HepG2 (cell line): ENCODE results near the gene FBXW10B. TPM values are rescaled to one million over a fixed set of nuclear protein-coding genes. Genes with fewer than 3 reads are reported as not detected.

Experiments used
- ATAC-seq: fragments of 200-7000 bp; cut with Tn5 transposase; 3 replicates; pipeline ENCODE4 v1.9.1; 2020; ENCODE audit warnings: mild to moderate bottlenecking, moderate library complexity
- BruUV-seq: library from RNA; stranded (reverse); fragments of 400-500 nt; replicated peaks from 2 replicates; lab custom pipeline; 2021; lab: Mats Ljungman, UMichigan
- CTCF ChIA-PET: fragments of 300-600 bp; formaldehyde crosslinking; extraction: SDS; loops from one replicate; lab custom pipeline; 2021; ENCODE audit warnings: low total read pairs, inconsistent platforms, low intra/inter-chr PET ratio; lab: Yijun Ruan, JAX
- POLR2A ChIA-PET: fragments of 350-600 bp; sonication (Branson Sonifier 250); formaldehyde crosslinking; loops from one replicate; lab custom pipeline; 2020; ENCODE audit warnings: antibody characterized with exemption, inconsistent platforms; lab: Yijun Ruan, JAX
- DNase-seq: peaks from one replicate; pipeline ENCODE4 v3.0.0-alpha.2; 2015; ENCODE audit warnings: low spot score
- FAIRE-seq: peaks from 3 replicates; lab custom pipeline; 2011; peaks lifted over from hg19 to GRCh38; lab: Jason Lieb, UNC
- H2AFZ ChIP-seq: one replicate; pipeline ENCODE4 v1.6.1; 2011; ENCODE audit warnings: low read length, inconsistent platforms
- H3K27ac ChIP-seq: fragments of 300-600 bp; 3 replicates; pipeline ENCODE4 v1.8.0; 2011; ENCODE audit warnings: mixed run types, mild to moderate bottlenecking, mixed read lengths, low read length, inconsistent platforms; ENCODE audit not compliant: insufficient read depth; ENCODE audit errors: extremely low read length
- H3K27me3 ChIP-seq, 2 experiments: fragments of 200-600 bp in 1 of 2; 2 replicates in 1 of 2; 3 replicates in 1 of 2; pipeline versions ENCODE4 v1.6.0 to v1.8.0; 2011; ENCODE audit warnings: low read length in 2 of 2, mild to moderate bottlenecking in 2 of 2, moderate library complexity in 2 of 2, inconsistent platforms in 1 of 2; ENCODE audit not compliant: insufficient read depth in 2 of 2, control insufficient read depth in 1 of 2
- H3K36me3 ChIP-seq, 2 experiments: fragments of 200-600 bp in 1 of 2; replicated peaks in 1 of 2; 2 replicates in 1 of 2; 3 replicates in 1 of 2; pipeline versions ENCODE4 v1.5.1 to v1.8.0; 2011; ENCODE audit warnings: low read length in 2 of 2, inconsistent platforms in 1 of 2; ENCODE audit not compliant: insufficient read depth in 2 of 2, control insufficient read depth in 1 of 2
- H3K4me1 ChIP-seq: 2 replicates; pipeline ENCODE4 v1.5.1; 2012; ENCODE audit warnings: low read length, inconsistent platforms; ENCODE audit not compliant: insufficient read depth
- H3K4me2 ChIP-seq: 2 replicates; pipeline ENCODE4 v1.6.0; 2011; ENCODE audit warnings: low read depth, low read length, inconsistent platforms
- H3K4me3 ChIP-seq, 3 experiments: fragments of 200-600 bp in 1 of 3; sonication (generic), shearing (Covaris generic) in 1 of 3; replicated peaks in 1 of 3; 2 replicates each; pipeline ENCODE4 v1.5.1; 2011 to 2016; ENCODE audit warnings: low read length in 3 of 3, inconsistent platforms in 2 of 3, low read depth in 2 of 3, mild to moderate bottlenecking in 2 of 3, control low read depth in 1 of 3, mixed read lengths in 1 of 3; ENCODE audit not compliant: insufficient read depth in 1 of 3
- H3K79me2 ChIP-seq: one replicate; pipeline ENCODE4 v1.6.1; 2011; ENCODE audit warnings: low read length, inconsistent platforms; ENCODE audit not compliant: insufficient read depth
- H3K9ac ChIP-seq: 2 replicates; pipeline ENCODE4 v1.6.0; 2011; ENCODE audit warnings: mild to moderate bottlenecking, low read depth, low read length, inconsistent platforms; ENCODE audit not compliant: insufficient read depth
- H3K9me3 ChIP-seq: 2 replicates; pipeline ENCODE4 v1.5.1; 2012; ENCODE audit warnings: mild to moderate bottlenecking, low read length
- H4K20me1 ChIP-seq: 2 replicates; pipeline ENCODE4 v1.6.0; 2011; ENCODE audit warnings: inconsistent platforms, mild to moderate bottlenecking, low read length, moderate library complexity; ENCODE audit not compliant: insufficient read depth
- HHEX ChIP-seq: IDR thresholded peaks from 2 replicates; pipeline ENCODE4 v1.6.1; 2016; ENCODE audit warnings: control low read depth
- MTA3 ChIP-seq: sonication (generic); formaldehyde crosslinking; IDR thresholded peaks from 2 replicates; pipeline ENCODE4 v1.4.0; 2020; ENCODE audit warnings: missing genetic modification reagents
- PHF8 ChIP-seq: sonication (generic); formaldehyde crosslinking; IDR thresholded peaks from 2 replicates; pipeline ENCODE4 v1.5.0; 2020; ENCODE audit warnings: missing genetic modification reagents
- SMYD3 ChIP-seq: sonication (generic); formaldehyde crosslinking; IDR thresholded peaks from 2 replicates; pipeline ENCODE4 v1.8.1; 2023; ENCODE audit warnings: mild to moderate bottlenecking, missing genetic modification reagents
- SNAPC2 ChIP-seq: sonication (generic); formaldehyde crosslinking; IDR thresholded peaks from 2 replicates; pipeline ENCODE4 v1.8.1; 2022; ENCODE audit warnings: mild to moderate bottlenecking, missing genetic modification reagents
- TBP ChIP-seq: sonication (generic); formaldehyde crosslinking; IDR thresholded peaks from 2 replicates; pipeline ENCODE4 v1.5.0; 2020; ENCODE audit warnings: missing genetic modification reagents
- ZNF567 ChIP-seq: sonication (generic); formaldehyde crosslinking; IDR thresholded peaks from 2 replicates; pipeline ENCODE4 v1.8.1; 2023; ENCODE audit warnings: mild to moderate bottlenecking, missing genetic modification reagents, borderline replicate concordance
- ZNF776 ChIP-seq: sonication (generic); formaldehyde crosslinking; IDR thresholded peaks from 2 replicates; pipeline ENCODE4 v1.4.0; 2020; ENCODE audit warnings: mild to moderate bottlenecking, missing genetic modification reagents
- ZNF850 ChIP-seq: sonication (generic); formaldehyde crosslinking; conservative IDR thresholded peaks from 2 replicates; pipeline ENCODE4 v1.9.0; 2021; ENCODE audit warnings: mild to moderate bottlenecking, missing genetic modification reagents
- WGBS: methylation state at CpG from one replicate; pipeline ENCODE4 v1.1.6; 2017; ENCODE audit warnings: low lambda C conversion rate; 5-methylcytosine and 5-hydroxymethylcytosine counted together
- in situ Hi-C: cut with HindIII; loops from 2 replicates; pipeline ENCODE4 v1.10.0; 2017; ENCODE audit warnings: low pct_unique_long_range_greater_than_20kb; ENCODE audit not compliant: extremely low pct_ligation_motif_present
- intact Hi-C: fragments of 100-400 bp; cut with micrococcal nuclease; formaldehyde crosslinking; loops from one replicate; pipeline ENCODE4 v1.10.0; 2022; ENCODE audit not compliant: unreplicated experiment
- polyA plus RNA-seq, 8 experiments: library from polyadenylated mRNA; depleted of rRNA in 3 of 8; stranded (reverse) in 7 of 8; unstranded in 1 of 8; fragments of >200 nt; fragmentation: Illumina TruSeq in 4 of 8; extraction: Trizol in 4 of 8; gene quantifications; 2 replicates each; pipeline versions ENCODE4 v1.2.1 to v1.2.3, GENCODE V29; 2011 to 2016; ENCODE audit warnings: low read depth in 4 of 8, missing spikeins in 1 of 8, mixed read lengths in 1 of 8; ENCODE audit not compliant: insufficient read depth in 1 of 8
- total RNA-seq, 5 experiments: library from RNA; depleted of rRNA; stranded (reverse); fragments of >200 nt; fragmentation: Illumina TruSeq; extraction: Trizol; gene quantifications; 2 replicates each; pipeline ENCODE4 v1.2.3, GENCODE V29; 2016; ENCODE audit warnings: low read depth in 1 of 5
- TF ChIP-seq, protein P1 (sequence below): sonication (generic); formaldehyde crosslinking; IDR thresholded peaks from 2 replicates; pipeline ENCODE4 v1.4.0; 2020; ENCODE audit warnings: mild to moderate bottlenecking, missing genetic modification reagents
- TF ChIP-seq, protein P2 (sequence below): sonication (generic); formaldehyde crosslinking; IDR thresholded peaks from 2 replicates; pipeline ENCODE4 v1.4.0; 2020; ENCODE audit warnings: missing genetic modification reagents
- TF ChIP-seq, protein P3 (sequence below): sonication (generic); formaldehyde crosslinking; IDR thresholded peaks from 2 replicates; pipeline ENCODE4 v1.4.0; 2020; ENCODE audit warnings: mild to moderate bottlenecking, missing genetic modification reagents

The FBXW10B gene
- total and polyA plus RNA-seq, 2 of the 13 experiments (the other 11 are each of a cell fraction or from before 2014, with no cell fraction given), result 0.13 to 0.15 TPM

DNA sequence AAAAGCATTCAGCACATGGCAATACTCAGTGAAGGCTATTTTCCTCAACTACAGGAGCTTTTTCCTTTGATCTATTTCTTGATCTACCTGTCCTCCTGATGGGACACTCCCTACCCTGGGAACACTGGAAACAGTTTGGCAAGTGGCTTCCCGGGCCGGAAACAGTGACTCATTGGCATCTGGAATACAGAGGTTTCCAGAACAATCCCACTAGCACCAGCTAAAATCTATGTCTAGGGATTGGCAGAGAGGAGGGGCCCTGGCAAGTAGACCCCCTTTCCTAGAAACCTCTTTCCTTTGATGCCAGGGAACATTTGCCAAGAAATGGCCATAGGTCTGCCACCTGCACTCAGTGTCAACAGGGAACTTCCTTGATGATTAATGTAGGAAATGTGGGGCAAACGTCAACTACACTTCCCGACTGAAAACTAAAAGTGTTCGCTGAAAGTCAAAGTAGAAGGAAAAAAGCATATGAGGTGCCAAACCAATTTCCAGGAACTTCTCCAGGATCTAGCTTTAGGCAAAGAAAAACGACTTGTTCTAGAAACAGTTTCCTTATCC lies 30.4 kb upstream of the FBXW10B start:
- no peak for ATAC-seq
- intact Hi-C loops, result no loop called here

DNA sequence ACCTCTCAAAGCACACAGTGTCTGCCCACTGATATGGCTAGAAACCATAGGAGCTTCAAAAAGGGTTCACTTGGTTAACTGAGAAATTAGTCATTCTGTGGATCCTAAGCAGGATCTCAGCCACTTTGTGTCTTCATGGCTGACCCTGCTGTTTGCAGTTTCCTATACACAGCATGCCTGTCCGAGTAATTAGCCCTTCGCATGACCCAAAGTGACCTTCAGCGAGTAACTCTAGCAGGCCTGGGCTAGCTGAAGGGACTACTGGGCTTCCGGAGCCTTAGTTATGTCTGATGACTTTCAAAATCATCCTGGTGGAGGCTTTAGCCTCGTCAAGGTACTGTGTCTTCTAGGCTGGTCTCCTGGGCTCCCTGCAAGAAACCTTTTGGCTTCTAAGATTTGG lies 28.9 kb upstream of the FBXW10B start:
- FAIRE-seq, result no peak
- Histone ChIP-seq H3K4me3 (no peak overlapping the region), H3K9me3 (no peaks in the 10 kb centered on the region), H3K4me1 (peaks cover 25% of the 10 kb centered on the region), H3K27me3 (no peaks in the 10 kb centered on the region), H3K4me2 (no peak overlapping the region), H3K27ac (no peak overlapping the region), H3K36me3 (no peaks in the 10 kb centered on the region), H2AFZ (no peak overlapping the region), H4K20me1 (no peaks in the 10 kb centered on the region), H3K9ac (no peak overlapping the region), H3K79me2 (no peaks in the 10 kb centered on the region)
- intact Hi-C loops (no loop called here), in situ Hi-C loops (no loop called here)
- POLR2A ChIA-PET, result interaction anchor here (0.6 kb wide), 1 partner anchor 12 kb away, joined by 5 read pairs; no protein-coding TSS in a partner anchor
- no peak for ATAC-seq
- WGBS, result 73% methylated on average over 2 of the region's 5 CpGs
- CTCF ChIA-PET, result no interaction called here
- DNase-seq, result no peak
- BruUV-seq, result no TSS peak
- no peak for TF ChIP-seq HHEX (CRISPR knock-in tag)
- TF ChIP-seq, protein P1, sequence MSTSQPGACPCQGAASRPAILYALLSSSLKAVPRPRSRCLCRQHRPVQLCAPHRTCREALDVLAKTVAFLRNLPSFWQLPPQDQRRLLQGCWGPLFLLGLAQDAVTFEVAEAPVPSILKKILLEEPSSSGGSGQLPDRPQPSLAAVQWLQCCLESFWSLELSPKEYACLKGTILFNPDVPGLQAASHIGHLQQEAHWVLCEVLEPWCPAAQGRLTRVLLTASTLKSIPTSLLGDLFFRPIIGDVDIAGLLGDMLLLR (CRISPR knock-in tag), result no peak
- TF ChIP-seq PHF8, result no peak
- TF ChIP-seq SMYD3 (CRISPR knock-in tag), result no peak
- no peak for TF ChIP-seq ZNF776 (CRISPR knock-in tag)
- TF ChIP-seq, protein P2, sequence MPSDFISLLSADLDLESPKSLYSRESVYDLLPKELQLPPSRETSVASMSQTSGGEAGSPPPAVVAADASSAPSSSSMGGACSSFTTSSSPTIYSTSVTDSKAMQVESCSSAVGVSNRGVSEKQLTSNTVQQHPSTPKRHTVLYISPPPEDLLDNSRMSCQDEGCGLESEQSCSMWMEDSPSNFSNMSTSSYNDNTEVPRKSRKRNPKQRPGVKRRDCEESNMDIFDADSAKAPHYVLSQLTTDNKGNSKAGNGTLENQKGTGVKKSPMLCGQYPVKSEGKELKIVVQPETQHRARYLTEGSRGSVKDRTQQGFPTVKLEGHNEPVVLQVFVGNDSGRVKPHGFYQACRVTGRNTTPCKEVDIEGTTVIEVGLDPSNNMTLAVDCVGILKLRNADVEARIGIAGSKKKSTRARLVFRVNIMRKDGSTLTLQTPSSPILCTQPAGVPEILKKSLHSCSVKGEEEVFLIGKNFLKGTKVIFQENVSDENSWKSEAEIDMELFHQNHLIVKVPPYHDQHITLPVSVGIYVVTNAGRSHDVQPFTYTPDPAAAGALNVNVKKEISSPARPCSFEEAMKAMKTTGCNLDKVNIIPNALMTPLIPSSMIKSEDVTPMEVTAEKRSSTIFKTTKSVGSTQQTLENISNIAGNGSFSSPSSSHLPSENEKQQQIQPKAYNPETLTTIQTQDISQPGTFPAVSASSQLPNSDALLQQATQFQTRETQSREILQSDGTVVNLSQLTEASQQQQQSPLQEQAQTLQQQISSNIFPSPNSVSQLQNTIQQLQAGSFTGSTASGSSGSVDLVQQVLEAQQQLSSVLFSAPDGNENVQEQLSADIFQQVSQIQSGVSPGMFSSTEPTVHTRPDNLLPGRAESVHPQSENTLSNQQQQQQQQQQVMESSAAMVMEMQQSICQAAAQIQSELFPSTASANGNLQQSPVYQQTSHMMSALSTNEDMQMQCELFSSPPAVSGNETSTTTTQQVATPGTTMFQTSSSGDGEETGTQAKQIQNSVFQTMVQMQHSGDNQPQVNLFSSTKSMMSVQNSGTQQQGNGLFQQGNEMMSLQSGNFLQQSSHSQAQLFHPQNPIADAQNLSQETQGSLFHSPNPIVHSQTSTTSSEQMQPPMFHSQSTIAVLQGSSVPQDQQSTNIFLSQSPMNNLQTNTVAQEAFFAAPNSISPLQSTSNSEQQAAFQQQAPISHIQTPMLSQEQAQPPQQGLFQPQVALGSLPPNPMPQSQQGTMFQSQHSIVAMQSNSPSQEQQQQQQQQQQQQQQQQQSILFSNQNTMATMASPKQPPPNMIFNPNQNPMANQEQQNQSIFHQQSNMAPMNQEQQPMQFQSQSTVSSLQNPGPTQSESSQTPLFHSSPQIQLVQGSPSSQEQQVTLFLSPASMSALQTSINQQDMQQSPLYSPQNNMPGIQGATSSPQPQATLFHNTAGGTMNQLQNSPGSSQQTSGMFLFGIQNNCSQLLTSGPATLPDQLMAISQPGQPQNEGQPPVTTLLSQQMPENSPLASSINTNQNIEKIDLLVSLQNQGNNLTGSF (CRISPR knock-in tag), result no peak
- TF ChIP-seq, protein P3, sequence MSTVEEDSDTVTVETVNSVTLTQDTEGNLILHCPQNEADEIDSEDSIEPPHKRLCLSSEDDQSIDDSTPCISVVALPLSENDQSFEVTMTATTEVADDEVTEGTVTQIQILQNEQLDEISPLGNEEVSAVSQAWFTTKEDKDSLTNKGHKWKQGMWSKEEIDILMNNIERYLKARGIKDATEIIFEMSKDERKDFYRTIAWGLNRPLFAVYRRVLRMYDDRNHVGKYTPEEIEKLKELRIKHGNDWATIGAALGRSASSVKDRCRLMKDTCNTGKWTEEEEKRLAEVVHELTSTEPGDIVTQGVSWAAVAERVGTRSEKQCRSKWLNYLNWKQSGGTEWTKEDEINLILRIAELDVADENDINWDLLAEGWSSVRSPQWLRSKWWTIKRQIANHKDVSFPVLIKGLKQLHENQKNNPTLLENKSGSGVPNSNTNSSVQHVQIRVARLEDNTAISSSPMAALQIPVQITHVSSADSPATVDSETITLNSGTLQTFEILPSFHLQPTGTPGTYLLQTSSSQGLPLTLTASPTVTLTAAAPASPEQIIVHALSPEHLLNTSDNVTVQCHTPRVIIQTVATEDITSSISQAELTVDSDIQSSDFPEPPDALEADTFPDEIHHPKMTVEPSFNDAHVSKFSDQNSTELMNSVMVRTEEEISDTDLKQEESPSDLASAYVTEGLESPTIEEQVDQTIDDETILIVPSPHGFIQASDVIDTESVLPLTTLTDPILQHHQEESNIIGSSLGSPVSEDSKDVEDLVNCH, result no peak

More for the DNA sequence above, 30.4 kb upstream of the FBXW10B start:
- peaks cover 19% of the 10 kb centered on the region for H3K4me1 ChIP-seq
- WGBS, result 79% methylated on average over 6 of the region's 6 CpGs
- CTCF ChIA-PET, result no interaction called here
- no peak for DNase-seq
- no peak overlapping the region for H3K27ac ChIP-seq
- H3K36me3 ChIP-seq, result no peaks in the 10 kb centered on the region
- H4K20me1 ChIP-seq, result no peaks in the 10 kb centered on the region
- H3K9me3 ChIP-seq, result no peaks in the 10 kb centered on the region
- H3K27me3 ChIP-seq, result no peaks in the 10 kb centered on the region
- no peak overlapping the region for H3K4me2 ChIP-seq
- H3K79me2 ChIP-seq, result no peaks in the 10 kb centered on the region
- no peak for TF ChIP-seq TBP (CRISPR knock-in tag)
- TF ChIP-seq ZNF850 (CRISPR knock-in tag), result no peak
- no peak for TF ChIP-seq MTA3
- no peak for TF ChIP-seq ZNF567
- TF ChIP-seq SNAPC2 (CRISPR knock-in tag), result no peak
- BruUV-seq, result no TSS peak
- POLR2A ChIA-PET, result no interaction called here
- H3K9ac ChIP-seq, result no peak overlapping the region
- FAIRE-seq, result no peak
- H3K4me3 ChIP-seq, result no peak overlapping the region
- no peak overlapping the region for H2AFZ ChIP-seq
- in situ Hi-C loops, result no loop called here
